Neural crest cell (in vitro differentiated cells): Measurements from ENCODE around the gene CRHR1. TPM values are rescaled to one million over a fixed set of nuclear protein-coding genes. Genes with fewer than 3 reads are reported as not detected.

Experiments used
- DNase-seq: peaks from one replicate; pipeline ENCODE4 v3.0.0; 2021; ENCODE audit warnings: low read depth, mixed read lengths, low spot score
- H3K27ac Mint-ChIP-seq: one replicate; pipeline ENCODE4 v1.8.0; 2021; ENCODE audit warnings: mild to moderate bottlenecking, mixed read lengths; ENCODE audit not compliant: unreplicated experiment
- H3K27me3 Mint-ChIP-seq: 2 replicates; pipeline ENCODE4 v1.8.0; 2021; ENCODE audit warnings: low read depth, mild to moderate bottlenecking, mixed read lengths
- H3K36me3 Mint-ChIP-seq: 2 replicates; pipeline ENCODE4 v1.8.0; 2021; ENCODE audit warnings: low read depth, mild to moderate bottlenecking, mixed read lengths
- H3K4me1 Mint-ChIP-seq: 2 replicates; pipeline ENCODE4 v1.8.0; 2021; ENCODE audit warnings: mixed read lengths
- H3K4me3 Mint-ChIP-seq: one replicate; pipeline ENCODE4 v1.8.0; 2021; ENCODE audit warnings: mild to moderate bottlenecking, mixed read lengths
- H3K9me3 Mint-ChIP-seq: 2 replicates; pipeline ENCODE4 v1.8.0; 2021; ENCODE audit warnings: mixed read lengths
- total RNA-seq: library from RNA; stranded (reverse); gene quantifications from 2 replicates; pipeline ENCODE4 v1.2.1, GENCODE V29; 2021
- TF ChIP-seq, protein P1 (sequence below): fragments of 200-600 bp; sonication (generic); conservative IDR thresholded peaks from 2 replicates; pipeline ENCODE4 v1.5.0; 2021; ENCODE audit warnings: antibody characterized with exemption, mild to moderate bottlenecking

Gene CRHR1
- total RNA-seq, 1 donor from 2014 or later = 1.1 TPM

DNA sequence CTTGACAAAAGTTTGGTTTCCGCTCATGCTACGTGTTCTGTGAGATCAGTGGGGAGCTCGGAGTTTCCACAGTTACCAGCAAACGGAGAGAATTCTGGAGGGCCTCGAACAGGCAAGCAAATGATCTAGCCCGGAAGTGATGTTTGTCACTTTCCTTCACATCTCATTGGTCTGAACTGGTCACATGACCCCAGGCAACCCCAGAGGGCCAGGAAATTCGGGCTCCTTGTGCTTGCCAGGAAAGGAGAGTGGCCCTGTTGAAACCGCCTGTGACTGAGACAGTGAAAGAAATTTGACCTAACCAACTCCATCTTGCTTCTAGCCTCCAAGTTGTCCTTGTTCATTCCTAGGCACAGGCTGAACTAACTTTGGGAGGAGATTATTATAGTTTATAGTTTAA, 83.6 kb downstream of the CRHR1 start:
- H3K9me3 Mint-ChIP-seq = no peaks in the 10 kb centered on the region
- peaks cover 19% of the 10 kb centered on the region for H3K4me1 Mint-ChIP-seq
- peaks cover 25% of the 10 kb centered on the region for H3K27me3 Mint-ChIP-seq
- H3K27ac Mint-ChIP-seq = no peak overlapping the region
- no peak overlapping the region for H3K4me3 Mint-ChIP-seq
- H3K36me3 Mint-ChIP-seq = no peaks in the 10 kb centered on the region
- DNase-seq = no peak
- TF ChIP-seq, protein P1, sequence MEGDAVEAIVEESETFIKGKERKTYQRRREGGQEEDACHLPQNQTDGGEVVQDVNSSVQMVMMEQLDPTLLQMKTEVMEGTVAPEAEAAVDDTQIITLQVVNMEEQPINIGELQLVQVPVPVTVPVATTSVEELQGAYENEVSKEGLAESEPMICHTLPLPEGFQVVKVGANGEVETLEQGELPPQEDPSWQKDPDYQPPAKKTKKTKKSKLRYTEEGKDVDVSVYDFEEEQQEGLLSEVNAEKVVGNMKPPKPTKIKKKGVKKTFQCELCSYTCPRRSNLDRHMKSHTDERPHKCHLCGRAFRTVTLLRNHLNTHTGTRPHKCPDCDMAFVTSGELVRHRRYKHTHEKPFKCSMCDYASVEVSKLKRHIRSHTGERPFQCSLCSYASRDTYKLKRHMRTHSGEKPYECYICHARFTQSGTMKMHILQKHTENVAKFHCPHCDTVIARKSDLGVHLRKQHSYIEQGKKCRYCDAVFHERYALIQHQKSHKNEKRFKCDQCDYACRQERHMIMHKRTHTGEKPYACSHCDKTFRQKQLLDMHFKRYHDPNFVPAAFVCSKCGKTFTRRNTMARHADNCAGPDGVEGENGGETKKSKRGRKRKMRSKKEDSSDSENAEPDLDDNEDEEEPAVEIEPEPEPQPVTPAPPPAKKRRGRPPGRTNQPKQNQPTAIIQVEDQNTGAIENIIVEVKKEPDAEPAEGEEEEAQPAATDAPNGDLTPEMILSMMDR = no peak

GRCh38 chr17:45868276-45868675, 84.2 kb downstream of the CRHR1 start:
- H3K4me3 Mint-ChIP-seq = no peak overlapping the region
- TF ChIP-seq, protein P1 = no peak
- DNase-seq = no peak
- no peaks in the 10 kb centered on the region for H3K9me3 Mint-ChIP-seq
- peaks cover 19% of the 10 kb centered on the region for H3K4me1 Mint-ChIP-seq
- H3K36me3 Mint-ChIP-seq = no peaks in the 10 kb centered on the region
- H3K27me3 Mint-ChIP-seq = peaks cover 22% of the 10 kb centered on the region
- H3K27ac Mint-ChIP-seq = no peak overlapping the region

- Mint-ChIP-seq H3K36me3 (no peaks in the 10 kb centered on the region), H3K4me1 (peaks cover 25% of the 10 kb centered on the region), H3K9me3 (no peaks in the 10 kb centered on the region), H3K27ac (no peak overlapping the region), H3K4me3 (no peak overlapping the region), H3K27me3 (peaks cover 13% of the 10 kb centered on the region)
- TF ChIP-seq, protein P1 = no peak
- DNase-seq = no peak
Observed at GRCh38 chr17:45869676-45870341, 85.7 kb downstream of the CRHR1 start.

DNA sequence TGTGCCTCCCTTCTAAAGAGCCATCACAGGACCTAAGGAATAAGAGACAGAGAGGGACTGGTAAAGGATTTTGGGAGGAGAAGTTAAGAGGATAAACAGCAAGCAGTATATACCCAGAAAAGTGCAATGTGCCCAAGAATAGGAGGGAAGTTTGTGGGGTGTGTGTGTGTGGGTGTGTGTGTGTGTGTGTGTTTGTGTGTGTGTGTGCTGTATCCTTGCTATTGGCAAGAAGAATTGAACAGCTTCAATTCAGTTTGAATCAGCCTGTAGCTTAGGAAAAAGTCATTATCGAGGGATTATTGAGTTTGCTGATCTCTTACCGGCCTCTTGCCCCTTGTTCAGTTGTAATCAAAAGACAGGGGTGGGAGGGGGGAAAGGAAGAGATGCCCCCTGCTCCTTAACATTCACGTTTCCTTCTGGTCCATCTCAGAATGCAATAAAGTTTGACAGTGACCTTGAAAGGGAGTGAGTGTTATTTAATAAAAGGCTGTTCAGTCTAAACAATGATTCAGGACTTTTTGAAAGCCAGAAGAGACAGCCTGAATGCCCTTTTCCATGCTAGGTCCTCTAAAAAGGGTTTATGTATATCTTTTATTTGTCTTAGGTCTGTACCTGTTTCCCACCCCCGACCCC, 86.3 kb downstream of the CRHR1 start:
- no peaks in the 10 kb centered on the region for H3K9me3 Mint-ChIP-seq
- TF ChIP-seq, protein P1 = no peak
- no peak overlapping the region for H3K4me3 Mint-ChIP-seq
- H3K4me1 Mint-ChIP-seq = peaks cover 25% of the 10 kb centered on the region
- no peak for DNase-seq
- peaks cover 8% of the 10 kb centered on the region for H3K27me3 Mint-ChIP-seq
- no peak overlapping the region for H3K27ac Mint-ChIP-seq
- no peaks in the 10 kb centered on the region for H3K36me3 Mint-ChIP-seq

- no peak overlapping the region for H3K4me3 Mint-ChIP-seq
- no peaks in the 10 kb centered on the region for H3K36me3 Mint-ChIP-seq
- no peaks in the 10 kb centered on the region for H3K9me3 Mint-ChIP-seq
- H3K27me3 Mint-ChIP-seq = peaks cover 9% of the 10 kb centered on the region
- no peak overlapping the region for H3K27ac Mint-ChIP-seq
- peaks cover 25% of the 10 kb centered on the region for H3K4me1 Mint-ChIP-seq
- no peak for DNase-seq
- TF ChIP-seq, protein P1 = no peak
Observed at GRCh38 chr17:45871718-45872117, 87.6 kb downstream of the CRHR1 start.
